GM23338 (cell line): Measurements from ENCODE around the gene ZNF446.

ENCODE experiments used
- CREB1 ChIP-seq: fragments of 250-450 bp; sonication (Bioruptor Pico); IDR thresholded peaks from 2 replicates; pipeline ENCODE4 v1.5.0; 2020; ENCODE audit warnings: low read depth, mild to moderate bottlenecking, moderate library complexity
- CTCF ChIP-seq, 2 experiments: fragments of 200-600 bp in 1 of 2; sonication (generic) in 1 of 2; conservative IDR thresholded peaks; 2 replicates each; pipeline versions ENCODE4 v1.5.1 to v1.6.1; 2016 to 2017; ENCODE audit warnings: antibody characterized with exemption in 2 of 2, low read depth in 2 of 2, mild to moderate bottlenecking in 2 of 2, moderate library complexity in 1 of 2
- ETS1 ChIP-seq: IDR thresholded peaks from 2 replicates; pipeline ENCODE4 v1.6.1; 2016; ENCODE audit warnings: antibody characterized with exemption
- EZH2 ChIP-seq: fragments of 200-600 bp; sonication (generic); IDR thresholded peaks from one replicate; pipeline ENCODE4 v1.8.0; 2017; ENCODE audit warnings: antibody characterized with exemption, mild to moderate bottlenecking, low read depth; ENCODE audit not compliant: unreplicated experiment
- EZH2phosphoT487 ChIP-seq: fragments of 200-600 bp; sonication (generic); IDR thresholded peaks from one replicate; pipeline ENCODE4 v1.8.1; 2018; ENCODE audit warnings: antibody characterized with exemption; ENCODE audit not compliant: unreplicated experiment
- JUNB ChIP-seq: IDR thresholded peaks from one replicate; pipeline ENCODE4 v1.6.1; 2016; ENCODE audit warnings: antibody characterized with exemption; ENCODE audit not compliant: unreplicated experiment
- NANOG ChIP-seq: IDR thresholded peaks from 2 replicates; pipeline ENCODE4 v1.6.1; 2016; ENCODE audit warnings: antibody characterized with exemption, borderline replicate concordance
- POLR2AphosphoS5 ChIP-seq: IDR thresholded peaks from 2 replicates; pipeline ENCODE4 v1.6.1; 2016; ENCODE audit warnings: antibody characterized with exemption, low read depth
- STAT1 ChIP-seq: IDR thresholded peaks from one replicate; pipeline ENCODE4 v1.6.1; 2016; ENCODE audit warnings: antibody characterized with exemption; ENCODE audit not compliant: unreplicated experiment
- ZNF114 ChIP-seq: fragments of 250-450 bp; sonication (Bioruptor Pico); IDR thresholded peaks from 2 replicates; pipeline ENCODE4 v1.5.0; 2020; ENCODE audit warnings: mild to moderate bottlenecking, moderate library complexity
- ZNF331 ChIP-seq: fragments of 250-450 bp; sonication (Bioruptor Pico); IDR thresholded peaks from 2 replicates; pipeline ENCODE4 v1.5.0; 2020; ENCODE audit warnings: low read depth, mild to moderate bottlenecking, moderate library complexity
- ZNF462 ChIP-seq: fragments of 250-450 bp; sonication (Bioruptor Pico); IDR thresholded peaks from 2 replicates; pipeline ENCODE4 v1.5.0; 2020; ENCODE audit warnings: mild to moderate bottlenecking, moderate library complexity
- TF ChIP-seq, protein P1 (sequence below): IDR thresholded peaks from one replicate; pipeline ENCODE4 v1.6.1; 2018; ENCODE audit warnings: antibody characterized with exemption; ENCODE audit not compliant: unreplicated experiment

- TF ChIP-seq CTCF (conservative IDR thresholded peaks at IDR 0.05; ENCODE audit: low read depth in 2 of 2) (no peak), EZH2 (no peak), EZH2phosphoT487 (no peak), ZNF114 (no peak), ETS1 (no peak), POLR2AphosphoS5 (no peak), CREB1 (CRISPR knock-in tag) (no peak), STAT1 (no peak), JUNB (no peak), ZNF331 (CRISPR knock-in tag) (no peak), NANOG (no peak), ZNF462 (no peak)
- TF ChIP-seq, protein P1, sequence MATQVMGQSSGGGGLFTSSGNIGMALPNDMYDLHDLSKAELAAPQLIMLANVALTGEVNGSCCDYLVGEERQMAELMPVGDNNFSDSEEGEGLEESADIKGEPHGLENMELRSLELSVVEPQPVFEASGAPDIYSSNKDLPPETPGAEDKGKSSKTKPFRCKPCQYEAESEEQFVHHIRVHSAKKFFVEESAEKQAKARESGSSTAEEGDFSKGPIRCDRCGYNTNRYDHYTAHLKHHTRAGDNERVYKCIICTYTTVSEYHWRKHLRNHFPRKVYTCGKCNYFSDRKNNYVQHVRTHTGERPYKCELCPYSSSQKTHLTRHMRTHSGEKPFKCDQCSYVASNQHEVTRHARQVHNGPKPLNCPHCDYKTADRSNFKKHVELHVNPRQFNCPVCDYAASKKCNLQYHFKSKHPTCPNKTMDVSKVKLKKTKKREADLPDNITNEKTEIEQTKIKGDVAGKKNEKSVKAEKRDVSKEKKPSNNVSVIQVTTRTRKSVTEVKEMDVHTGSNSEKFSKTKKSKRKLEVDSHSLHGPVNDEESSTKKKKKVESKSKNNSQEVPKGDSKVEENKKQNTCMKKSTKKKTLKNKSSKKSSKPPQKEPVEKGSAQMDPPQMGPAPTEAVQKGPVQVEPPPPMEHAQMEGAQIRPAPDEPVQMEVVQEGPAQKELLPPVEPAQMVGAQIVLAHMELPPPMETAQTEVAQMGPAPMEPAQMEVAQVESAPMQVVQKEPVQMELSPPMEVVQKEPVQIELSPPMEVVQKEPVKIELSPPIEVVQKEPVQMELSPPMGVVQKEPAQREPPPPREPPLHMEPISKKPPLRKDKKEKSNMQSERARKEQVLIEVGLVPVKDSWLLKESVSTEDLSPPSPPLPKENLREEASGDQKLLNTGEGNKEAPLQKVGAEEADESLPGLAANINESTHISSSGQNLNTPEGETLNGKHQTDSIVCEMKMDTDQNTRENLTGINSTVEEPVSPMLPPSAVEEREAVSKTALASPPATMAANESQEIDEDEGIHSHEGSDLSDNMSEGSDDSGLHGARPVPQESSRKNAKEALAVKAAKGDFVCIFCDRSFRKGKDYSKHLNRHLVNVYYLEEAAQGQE, result no peak
Measured at GRCh38 chr19:58429745-58430144, 46.4 kb upstream of the ZNF446 start.
